CD4-positive, alpha-beta T cell treated with Interleukin-10 for 1 hour (primary cell): ENCODE data around the gene CHPF2.

Source experiments
- DNase-seq: peaks from one replicate; pipeline ENCODE4 v3.0.0-alpha.2; 2020

Gene CHPF2

GRCh38 chr7:151269511-151269910 lies 37.2 kb downstream of the CHPF2 start:
- DNase-seq: no peak

- DNase-seq: peak; percentile 28
Observed at GRCh38 chr7:151271699-151272355, 39.5 kb downstream of the CHPF2 start.

DNA sequence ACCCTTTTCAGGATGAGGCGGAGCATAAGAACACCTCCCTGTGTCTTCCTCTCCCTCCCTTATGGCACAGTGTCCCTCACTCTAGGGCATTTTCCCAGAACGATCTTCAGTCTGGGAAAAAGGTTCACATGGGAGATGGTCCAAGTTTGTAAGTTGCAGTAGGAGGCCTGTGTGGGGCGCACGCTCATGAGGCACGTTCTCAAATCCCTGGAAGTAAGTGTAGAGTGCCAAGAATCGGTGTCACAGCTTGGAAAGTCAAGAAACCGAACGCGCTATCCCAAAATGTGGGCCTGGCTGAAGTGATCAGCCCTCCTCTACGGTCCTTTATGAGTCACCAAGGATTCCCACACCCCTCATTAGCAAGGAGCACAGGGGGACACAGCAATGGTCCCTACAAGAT lies 40.1 kb downstream of the CHPF2 start:
- no peak for DNase-seq

GRCh38 chr7:151272877-151273276 lies 40.6 kb downstream of the CHPF2 start:
- DNase-seq: no peak

DNA sequence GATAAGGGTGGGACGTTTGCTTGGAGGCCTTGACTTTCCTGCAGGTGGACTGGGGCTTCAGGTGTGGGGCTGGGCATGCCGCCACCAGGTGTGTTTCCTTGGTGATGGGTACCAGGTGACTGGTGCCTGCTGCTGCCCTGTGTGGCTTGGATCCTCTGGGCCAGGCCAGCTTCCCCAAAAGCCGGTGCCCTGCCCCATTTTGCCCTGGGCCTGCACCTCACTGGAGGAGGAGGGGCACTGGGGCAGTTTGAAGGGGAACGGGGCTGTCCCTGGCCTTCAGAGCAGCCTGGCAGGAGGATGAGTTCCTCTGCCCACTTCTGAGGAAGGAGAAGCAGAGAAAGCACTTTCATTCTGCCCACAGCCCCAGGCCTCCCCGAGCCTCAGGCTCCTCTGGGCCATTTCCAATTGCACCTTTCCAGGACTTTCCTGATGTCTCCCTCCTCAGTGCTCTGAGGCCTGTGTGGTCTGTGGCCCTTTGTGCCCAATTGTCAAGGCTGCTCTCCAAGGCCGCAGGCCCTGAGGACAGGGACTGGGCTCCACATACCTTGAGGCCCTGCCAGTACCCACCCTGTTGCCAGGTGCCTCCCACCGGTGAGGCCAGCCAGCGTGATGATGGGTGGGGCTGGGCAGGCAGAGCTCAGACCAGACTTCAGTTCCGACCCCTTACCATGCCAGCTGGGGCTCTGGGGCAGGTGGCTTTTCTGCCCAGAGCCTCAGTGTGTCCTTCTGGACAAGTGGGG lies 41.5 kb downstream of the CHPF2 start:
- DNase-seq: no peak

DNA sequence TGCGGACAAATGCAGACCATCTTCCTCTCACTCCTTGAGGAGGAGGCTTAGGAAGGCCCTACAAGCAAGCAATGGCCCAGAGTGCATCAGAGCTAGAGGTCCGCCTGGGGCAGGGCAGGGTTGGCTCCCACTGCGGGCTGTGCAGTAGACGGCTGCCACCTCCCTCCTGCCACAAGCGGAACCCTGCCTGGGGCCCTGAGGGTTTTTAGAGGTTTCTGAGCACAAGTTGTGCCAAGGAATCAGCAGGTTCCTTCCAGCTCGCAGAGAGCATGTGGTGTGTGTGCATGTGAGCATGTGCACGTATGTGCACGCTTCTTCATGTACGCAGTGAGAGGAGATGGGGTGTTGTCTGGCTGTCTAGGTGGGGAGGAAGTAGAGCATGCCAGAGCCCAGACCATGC lies 42.1 kb downstream of the CHPF2 start:
- no peak for DNase-seq

- no peak for DNase-seq
Observed at GRCh38 chr7:151274936-151275812, 42.9 kb downstream of the CHPF2 start.

- DNase-seq: peak; percentile 16
Observed at GRCh38 chr7:151275813-151276577, 43.7 kb downstream of the CHPF2 start.

- DNase-seq: peak; percentile 63
Observed at GRCh38 chr7:151276666-151277590, 44.6 kb downstream of the CHPF2 start.

- no peak for DNase-seq
Observed at GRCh38 chr7:151277631-151278030, 45.3 kb downstream of the CHPF2 start.

GRCh38 chr7:151278949-151279348 lies 46.7 kb downstream of the CHPF2 start:
- no peak for DNase-seq

DNA sequence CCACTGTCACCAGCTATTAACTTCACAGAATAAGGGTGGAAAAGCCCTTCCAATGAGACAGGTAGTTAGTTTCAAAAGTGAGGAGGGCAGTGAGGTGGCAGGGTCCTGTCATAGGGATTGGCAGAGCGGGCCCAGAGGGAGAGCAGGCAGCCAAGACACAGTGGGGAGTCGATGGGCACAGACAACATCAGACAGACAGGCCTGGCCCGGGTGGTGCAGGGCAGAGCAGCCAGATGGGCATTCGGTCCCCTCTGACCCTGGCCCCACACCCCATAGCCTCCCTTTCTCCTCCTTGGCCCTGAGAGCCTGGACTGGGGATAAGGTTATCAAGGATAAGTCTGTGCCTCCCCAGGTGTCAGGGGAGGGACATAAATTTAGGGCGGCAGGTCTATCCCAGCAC lies 47.6 kb downstream of the CHPF2 start:
- no peak for DNase-seq

GRCh38 chr7:151280388-151281019 lies 48.2 kb downstream of the CHPF2 start:
- DNase-seq: no peak

GRCh38 chr7:151281686-151282085 lies 49.4 kb downstream of the CHPF2 start:
- DNase-seq: no peak

- DNase-seq: no peak
Observed at GRCh38 chr7:151282111-151282510, 49.8 kb downstream of the CHPF2 start.

DNA sequence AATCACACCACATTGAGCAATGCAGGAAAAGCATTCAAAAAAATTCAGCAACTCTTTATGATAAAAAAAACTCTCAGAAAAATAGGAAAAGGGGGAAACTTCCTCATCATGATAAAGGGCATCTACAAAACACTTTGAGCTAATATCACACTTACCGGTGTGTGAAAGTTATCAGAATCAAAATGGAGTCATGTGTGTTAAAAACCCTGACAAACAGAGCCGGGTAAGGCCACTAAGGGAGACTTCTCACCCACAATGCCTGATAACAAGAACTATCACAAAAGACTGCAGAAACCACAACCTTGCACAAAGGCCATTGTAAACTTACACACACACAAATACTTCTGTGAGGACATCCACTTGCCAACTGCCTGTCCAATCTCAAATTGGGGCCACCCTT lies 51.0 kb downstream of the CHPF2 start:
- DNase-seq: no peak

- no peak for DNase-seq
Observed at GRCh38 chr7:151286148-151286547, 53.9 kb downstream of the CHPF2 start.
